Astrocyte of the spinal cord (primary cell): ENCODE results near the gene KRTAP12-4.

Experiments used
- DNase-seq: peaks from one replicate; pipeline ENCODE4 v3.0.0; 2011; ENCODE audit warnings: low read depth, low spot score
- H3K4me3 ChIP-seq: 2 replicates; pipeline ENCODE4 v1.5.1; 2011; ENCODE audit warnings: low read depth, mild to moderate bottlenecking, low read length, moderate library complexity
- CTCF ChIP-seq: IDR thresholded peaks from 2 replicates; pipeline ENCODE4 v1.5.1; 2012; ENCODE audit warnings: low read depth, mild to moderate bottlenecking, low read length, inconsistent platforms
- in situ Hi-C: cut with HindIII; loops from 2 replicates; pipeline ENCODE4 v1.10.0; 2017; ENCODE audit warnings: low sequenced_read_pairs

KRTAP12-4 gene

DNA sequence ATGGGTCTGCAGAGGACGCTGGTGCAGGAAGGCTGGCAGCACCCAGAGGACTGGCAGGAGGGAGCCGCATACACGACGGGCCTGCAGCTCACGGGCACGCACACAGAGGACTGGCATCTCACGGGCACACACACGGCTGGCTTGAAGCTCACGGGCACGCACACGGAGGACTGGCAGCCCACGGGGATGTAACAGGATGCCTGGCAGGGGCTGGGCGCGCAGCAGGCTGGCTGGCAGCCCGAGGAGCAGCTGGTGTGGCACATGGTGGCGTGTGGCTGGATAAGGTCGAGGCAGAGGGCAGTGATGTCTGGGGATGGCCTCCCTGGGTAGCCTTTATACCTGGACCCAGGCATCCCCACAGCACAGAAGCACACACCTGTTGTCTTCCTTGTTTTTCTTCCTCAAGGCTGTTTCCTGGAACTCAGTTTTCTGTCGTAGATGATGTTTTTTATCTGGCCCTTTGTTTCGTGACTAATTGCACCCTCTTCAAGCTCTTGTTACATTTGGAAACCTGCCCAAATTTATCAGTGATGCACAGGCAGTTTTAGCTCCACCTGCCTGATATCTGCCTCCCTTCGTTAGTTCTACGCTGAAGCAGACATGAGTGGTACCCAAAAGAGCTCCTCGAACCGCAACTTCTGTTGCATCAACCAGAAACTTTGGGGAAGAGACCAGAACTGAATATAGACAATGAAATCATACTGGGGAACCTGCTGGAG lies 27.6 kb upstream of the KRTAP12-4 start, which contains the start of gene KRTAP12-1:
Gene KRTAP12-1 (minus strand): TSS at position 303 of the 719 bp plus-strand sequence. CDS start 40 bp downstream, at position 263.
- no peak for TF ChIP-seq CTCF
- no peak within 1 kb of the TSS for H3K4me3 ChIP-seq
- in situ Hi-C loops = no loop called here
- DNase-seq = no peak

- no peak for TF ChIP-seq CTCF
- in situ Hi-C loops = no loop called here
- no peak overlapping the region for H3K4me3 ChIP-seq
- DNase-seq = no peak
Measured at GRCh38 chr21:44681152-44681551, 26.7 kb upstream of the KRTAP12-4 start.

DNA sequence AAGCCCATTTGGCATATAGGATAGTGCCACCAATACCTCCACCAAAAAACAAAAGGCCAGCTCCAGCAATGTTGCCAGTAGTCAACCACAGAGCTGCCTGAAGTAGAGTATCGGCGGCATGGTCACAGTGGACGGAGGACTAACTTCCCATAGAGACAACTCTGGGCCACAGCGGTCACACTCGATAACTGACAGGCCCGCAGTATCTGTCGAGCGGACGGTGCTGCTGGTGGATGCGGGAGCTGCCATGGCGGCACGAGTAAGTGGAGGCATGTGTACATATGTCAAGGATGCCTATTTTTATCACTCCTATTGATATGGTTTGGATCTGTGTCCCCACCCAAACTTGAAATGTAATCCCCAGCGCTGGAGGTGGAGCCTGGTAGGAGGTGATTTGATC lies 23.4 kb upstream of the KRTAP12-4 start:
- DNase-seq = no peak
- no peak for TF ChIP-seq CTCF
- no peak overlapping the region for H3K4me3 ChIP-seq
- in situ Hi-C loops = no loop called here

DNA sequence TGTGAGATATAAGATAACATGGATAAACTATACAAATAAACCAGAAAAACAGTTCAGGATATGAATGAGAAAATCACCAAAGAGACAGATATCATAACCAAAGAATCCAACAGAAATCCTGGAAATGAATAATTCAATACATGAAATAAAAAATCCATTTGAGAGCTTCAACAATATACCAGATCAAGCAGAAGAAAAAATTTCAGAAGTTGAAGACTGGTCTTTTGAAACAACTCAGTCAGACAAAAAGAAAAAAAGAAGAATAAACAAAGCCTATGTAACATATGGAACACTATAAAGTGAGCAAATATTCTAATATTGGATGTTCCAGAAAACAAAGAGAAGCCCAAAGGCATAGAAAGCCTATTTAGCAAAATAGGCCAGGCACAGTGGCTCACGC lies 17.5 kb upstream of the KRTAP12-4 start:
- in situ Hi-C loops = no loop called here
- no peak for DNase-seq
- H3K4me3 ChIP-seq = no peak overlapping the region
- TF ChIP-seq CTCF = no peak

GRCh38 chr21:44670642-44671432 lies 16.4 kb upstream of the KRTAP12-4 start:
- no peak overlapping the region for H3K4me3 ChIP-seq

DNA sequence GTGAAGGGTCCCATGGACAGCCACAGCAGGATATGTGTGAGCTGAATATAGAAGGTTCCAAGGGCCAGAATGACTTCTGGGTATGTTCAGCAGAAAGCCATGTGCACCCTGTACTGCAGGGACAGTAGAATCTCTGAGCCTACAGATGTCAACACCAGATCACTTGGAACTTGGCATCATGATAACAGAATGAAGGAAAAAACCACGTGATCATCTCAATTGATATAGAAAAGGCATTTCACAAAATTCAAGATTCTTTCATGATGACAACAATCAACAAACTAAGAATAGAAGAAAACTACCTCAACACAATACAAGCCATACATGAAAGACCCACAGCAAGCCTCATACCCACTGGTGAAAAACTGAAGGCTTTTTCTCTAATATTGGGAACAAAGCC lies 13.2 kb upstream of the KRTAP12-4 start:
- in situ Hi-C loops = no loop called here
- no peak for DNase-seq
- no peak for TF ChIP-seq CTCF
- H3K4me3 ChIP-seq = no peak overlapping the region

More at GRCh38 chr21:44670642-44671432, 16.4 kb upstream of the KRTAP12-4 start:
- DNase-seq = no peak
- in situ Hi-C loops = no loop called here
- no peak for TF ChIP-seq CTCF
